Choroid plexus epithelial cell (primary cell): ENCODE data around the gene FIGN.

Experiments
- DNase-seq: peaks from one replicate; pipeline ENCODE4 v3.0.0-alpha.2; 2010; ENCODE audit warnings: low read depth
- H3K4me3 ChIP-seq: 2 replicates; pipeline ENCODE4 v1.5.1; 2011; ENCODE audit warnings: low read depth, mild to moderate bottlenecking, control low read depth, low read length, moderate library complexity
- CTCF ChIP-seq: conservative IDR thresholded peaks from 2 replicates; pipeline ENCODE4 v1.5.1; 2011; ENCODE audit warnings: low read depth, mild to moderate bottlenecking, control low read depth, inconsistent platforms, low read length, moderate library complexity

FIGN gene

GRCh38 chr2:163565192-163565591 lies 170.6 kb downstream of the FIGN start:
- DNase-seq = no peak
- H3K4me3 ChIP-seq = no peak overlapping the region
- no peak for TF ChIP-seq CTCF

- no peak for DNase-seq
- TF ChIP-seq CTCF = no peak
- no peak overlapping the region for H3K4me3 ChIP-seq
These were observed 171.6 kb downstream of the FIGN start for GRCh38 chr2:163564236-163564635.

- no peak for TF ChIP-seq CTCF
- no peak overlapping the region for H3K4me3 ChIP-seq
- no peak for DNase-seq
These were observed 172.5 kb downstream of the FIGN start for GRCh38 chr2:163563336-163563735.

- no peak for DNase-seq
- TF ChIP-seq CTCF = no peak
- H3K4me3 ChIP-seq = no peak overlapping the region
These were observed 177.4 kb downstream of the FIGN start for GRCh38 chr2:163558251-163559021.

GRCh38 chr2:163556511-163556910 lies 179.3 kb downstream of the FIGN start:
- DNase-seq = peak; percentile 90
- no peak for TF ChIP-seq CTCF
- no peak overlapping the region for H3K4me3 ChIP-seq

GRCh38 chr2:163554864-163555263 lies 180.9 kb downstream of the FIGN start:
- peak; percentile 36 for DNase-seq
- H3K4me3 ChIP-seq = no peak overlapping the region
- TF ChIP-seq CTCF = no peak

- DNase-seq = peak; percentile 58
- H3K4me3 ChIP-seq = no peak overlapping the region
- no peak for TF ChIP-seq CTCF
These were observed 182.2 kb downstream of the FIGN start for GRCh38 chr2:163553601-163554000.
